ENCODE data around the gene CCR2.
"Not testable (repeated sequence)": the region's sequence is repeated elsewhere in the genome, so short reads cannot be mapped to it uniquely, and the experiment has no call there.

Gene CCR2

DNA sequence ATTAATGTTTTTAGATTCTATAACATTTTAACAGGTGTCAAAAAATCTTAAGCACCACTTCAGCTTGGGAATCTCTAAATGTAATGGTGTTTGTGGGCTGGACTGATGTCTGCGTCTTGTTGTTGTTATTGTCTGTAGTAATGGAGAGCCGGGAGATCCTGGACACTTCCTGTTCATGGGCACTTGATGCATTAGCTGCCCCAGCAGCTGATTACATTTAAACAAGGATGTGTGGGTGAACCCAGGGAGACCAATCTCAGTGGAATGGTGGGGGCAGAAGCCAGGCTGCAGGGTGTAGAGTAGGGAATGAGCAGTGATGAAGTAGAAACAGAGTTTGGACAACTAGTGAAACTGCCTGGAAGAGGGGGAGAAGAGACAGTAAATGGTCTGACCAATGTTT lies 45.2 kb downstream of the CCR2 start:
- TF ChIP-seq, protein P1, sequence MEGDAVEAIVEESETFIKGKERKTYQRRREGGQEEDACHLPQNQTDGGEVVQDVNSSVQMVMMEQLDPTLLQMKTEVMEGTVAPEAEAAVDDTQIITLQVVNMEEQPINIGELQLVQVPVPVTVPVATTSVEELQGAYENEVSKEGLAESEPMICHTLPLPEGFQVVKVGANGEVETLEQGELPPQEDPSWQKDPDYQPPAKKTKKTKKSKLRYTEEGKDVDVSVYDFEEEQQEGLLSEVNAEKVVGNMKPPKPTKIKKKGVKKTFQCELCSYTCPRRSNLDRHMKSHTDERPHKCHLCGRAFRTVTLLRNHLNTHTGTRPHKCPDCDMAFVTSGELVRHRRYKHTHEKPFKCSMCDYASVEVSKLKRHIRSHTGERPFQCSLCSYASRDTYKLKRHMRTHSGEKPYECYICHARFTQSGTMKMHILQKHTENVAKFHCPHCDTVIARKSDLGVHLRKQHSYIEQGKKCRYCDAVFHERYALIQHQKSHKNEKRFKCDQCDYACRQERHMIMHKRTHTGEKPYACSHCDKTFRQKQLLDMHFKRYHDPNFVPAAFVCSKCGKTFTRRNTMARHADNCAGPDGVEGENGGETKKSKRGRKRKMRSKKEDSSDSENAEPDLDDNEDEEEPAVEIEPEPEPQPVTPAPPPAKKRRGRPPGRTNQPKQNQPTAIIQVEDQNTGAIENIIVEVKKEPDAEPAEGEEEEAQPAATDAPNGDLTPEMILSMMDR (conservative IDR thresholded peaks at IDR 0.05; ENCODE audit: low read depth) = no peak
- ChIA-PET POLR2A (ENCODE audit: low non-redundant PET) (no interaction called here), CTCF (no interaction called here)
- no peak for DNase-seq (ENCODE audit: low spot score)
- H3K27ac ChIP-seq = no peak overlapping the region

DNA sequence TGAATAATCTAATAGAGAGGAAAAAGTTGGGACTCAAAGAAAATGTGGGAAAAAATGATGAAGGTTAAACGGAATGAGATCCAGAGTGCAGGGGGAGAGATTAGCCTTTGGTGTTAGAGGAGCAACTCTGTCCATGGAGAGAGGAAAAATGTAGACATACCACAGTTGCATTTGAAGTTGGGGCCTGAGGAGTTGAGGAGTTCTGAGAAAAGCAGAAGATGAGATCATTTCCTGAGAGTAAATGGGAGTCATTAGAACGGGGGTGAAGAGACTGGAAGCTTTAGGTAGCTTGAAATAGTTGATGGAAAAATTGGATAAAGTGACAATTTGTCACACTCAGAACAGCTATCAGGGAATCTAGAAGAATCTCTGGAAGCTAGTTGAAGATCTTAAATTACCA lies 45.6 kb downstream of the CCR2 start:
- POLR2A ChIA-PET (ENCODE audit: low non-redundant PET) = interaction anchor here (0.6 kb wide), 1 partner anchor 829 kb away, joined by 3 read pairs; no protein-coding TSS in a partner anchor
- TF ChIP-seq, protein P1 (conservative IDR thresholded peaks at IDR 0.05; ENCODE audit: low read depth) = no peak

DNA sequence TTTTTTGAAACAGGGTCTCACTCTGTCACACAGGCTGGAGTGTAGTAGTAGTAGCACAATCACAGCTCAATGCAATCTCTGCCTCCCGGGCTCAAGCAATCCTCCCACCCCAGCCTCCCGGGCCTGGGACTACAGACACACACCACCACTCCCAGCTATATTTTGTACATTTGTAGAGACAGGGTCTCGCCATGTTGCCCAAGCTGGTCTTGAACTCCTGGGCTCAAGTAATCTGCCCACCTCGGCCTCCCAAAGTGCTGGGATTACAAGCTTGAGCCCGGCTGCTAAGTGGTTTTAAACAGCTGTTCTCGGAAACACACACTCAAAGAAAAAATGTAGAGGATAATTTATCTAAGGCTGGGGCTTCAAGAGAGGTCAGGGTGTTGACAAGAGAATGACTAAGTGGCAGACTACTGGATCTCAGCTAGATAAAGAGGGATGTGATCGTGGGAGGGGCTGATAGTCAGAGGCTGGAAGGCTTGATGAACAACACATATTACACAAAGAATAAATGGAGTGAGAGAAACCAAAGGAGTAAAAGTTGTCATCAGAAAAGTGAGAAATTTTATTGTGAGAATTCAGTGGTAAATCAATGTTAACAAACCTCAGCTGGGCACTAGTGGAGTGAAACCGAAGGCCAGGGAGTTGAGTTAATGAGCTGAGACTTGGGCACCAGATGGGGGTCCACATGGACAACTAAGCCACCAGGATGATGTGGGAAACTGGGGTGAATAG lies 46.3 kb downstream of the CCR2 start:
- POLR2A ChIA-PET (ENCODE audit: low non-redundant PET) = interaction anchor here (0.6 kb wide), 1 partner anchor 829 kb away, joined by 3 read pairs; no protein-coding TSS in a partner anchor
- no peak for DNase-seq (ENCODE audit: low spot score)
- CTCF ChIA-PET = interaction anchor here (0.7 kb wide), 1 partner anchor 28 kb away, joined by 3 read pairs; no protein-coding TSS in a partner anchor
- no peak overlapping the region for H3K27ac ChIP-seq
- TF ChIP-seq, protein P1 (conservative IDR thresholded peaks at IDR 0.05; ENCODE audit: low read depth) = no peak

More for the DNA sequence above, 45.6 kb downstream of the CCR2 start:
- H3K27ac ChIP-seq = no peak overlapping the region
- CTCF ChIA-PET = interaction anchor here (0.7 kb wide), 1 partner anchor 27 kb away, joined by 3 read pairs; no protein-coding TSS in a partner anchor
- DNase-seq (ENCODE audit: low spot score) = no peak

DNA sequence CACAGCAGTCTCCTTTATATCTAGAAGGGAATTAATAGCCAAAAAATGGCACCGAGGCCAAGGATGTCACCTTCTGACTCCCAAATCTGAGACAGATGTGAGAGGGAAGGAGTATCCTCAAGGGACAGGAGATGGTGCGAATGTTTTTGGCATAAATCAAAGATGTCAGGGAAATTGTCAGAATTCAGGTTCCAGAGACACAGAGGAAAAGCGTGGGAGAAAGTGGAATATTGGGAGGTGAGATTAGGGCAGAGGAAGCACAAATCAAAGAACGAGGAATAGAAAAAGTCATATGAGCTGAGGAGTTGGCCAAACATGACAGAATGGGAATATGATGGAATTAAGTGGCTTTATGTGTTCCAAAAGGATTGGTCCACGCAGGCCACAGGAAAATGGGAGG lies 46.9 kb downstream of the CCR2 start:
- CTCF ChIA-PET = no interaction called here
- POLR2A ChIA-PET (ENCODE audit: low non-redundant PET) = no interaction called here

DNA sequence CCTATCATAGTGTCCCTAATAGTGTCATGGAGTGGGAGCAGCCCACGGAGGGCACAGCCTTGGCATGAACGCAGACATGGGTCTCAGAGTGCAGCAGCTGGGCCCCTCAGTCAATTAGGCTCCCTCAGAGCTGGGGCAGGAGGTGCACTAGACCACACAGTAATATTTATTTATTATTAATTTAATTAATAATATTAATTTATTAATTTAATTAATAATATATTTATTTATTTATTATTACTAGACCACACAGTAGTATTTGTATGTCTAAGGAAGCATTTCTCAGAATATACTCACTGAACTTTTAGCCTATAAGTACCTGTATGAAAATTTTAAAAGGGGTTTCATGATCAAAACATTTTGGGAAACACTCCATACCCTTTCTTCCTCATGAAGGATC lies 47.7 kb downstream of the CCR2 start:
- ChIA-PET POLR2A (ENCODE audit: low non-redundant PET) (no interaction called here), CTCF (no interaction called here)
- no peak for DNase-seq (ENCODE audit: low spot score)
- no peak overlapping the region for H3K27ac ChIP-seq
- TF ChIP-seq, protein P1 (conservative IDR thresholded peaks at IDR 0.05; ENCODE audit: low read depth) = no peak

More for the DNA sequence above, 46.9 kb downstream of the CCR2 start:
- no peak overlapping the region for H3K27ac ChIP-seq
- no peak for DNase-seq (ENCODE audit: low spot score)
- TF ChIP-seq, protein P1 (conservative IDR thresholded peaks at IDR 0.05; ENCODE audit: low read depth) = no peak

DNA sequence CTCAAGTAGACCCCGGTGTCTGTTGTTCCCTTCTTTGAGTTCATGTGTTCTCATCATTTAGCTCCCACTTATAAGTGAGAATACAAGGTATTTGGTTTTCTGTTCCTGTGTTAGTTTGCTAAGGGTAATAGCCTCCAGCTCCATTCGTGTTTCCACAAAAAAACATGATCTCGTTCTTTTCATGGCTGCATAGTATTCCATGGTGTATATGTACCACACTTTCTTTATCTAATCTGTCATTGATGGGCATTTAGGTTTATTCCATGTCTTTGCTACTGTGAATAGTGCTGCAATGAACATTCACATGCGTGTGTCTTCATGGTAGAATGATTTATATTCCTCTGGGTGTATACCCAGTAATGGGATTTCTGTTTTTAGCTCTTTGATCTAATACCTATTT lies 49.0 kb downstream of the CCR2 start:
- H3K27ac ChIP-seq; DNase-seq (ENCODE audit: low spot score); POLR2A ChIA-PET (ENCODE audit: low non-redundant PET): not testable (repeated sequence)
- CTCF ChIA-PET = interaction anchor here (0.7 kb wide), 1 partner anchor 15 kb away, joined by 4 read pairs; no protein-coding TSS in a partner anchor
